Measurements from ENCODE around the gene DDOST.

The DDOST gene

DNA sequence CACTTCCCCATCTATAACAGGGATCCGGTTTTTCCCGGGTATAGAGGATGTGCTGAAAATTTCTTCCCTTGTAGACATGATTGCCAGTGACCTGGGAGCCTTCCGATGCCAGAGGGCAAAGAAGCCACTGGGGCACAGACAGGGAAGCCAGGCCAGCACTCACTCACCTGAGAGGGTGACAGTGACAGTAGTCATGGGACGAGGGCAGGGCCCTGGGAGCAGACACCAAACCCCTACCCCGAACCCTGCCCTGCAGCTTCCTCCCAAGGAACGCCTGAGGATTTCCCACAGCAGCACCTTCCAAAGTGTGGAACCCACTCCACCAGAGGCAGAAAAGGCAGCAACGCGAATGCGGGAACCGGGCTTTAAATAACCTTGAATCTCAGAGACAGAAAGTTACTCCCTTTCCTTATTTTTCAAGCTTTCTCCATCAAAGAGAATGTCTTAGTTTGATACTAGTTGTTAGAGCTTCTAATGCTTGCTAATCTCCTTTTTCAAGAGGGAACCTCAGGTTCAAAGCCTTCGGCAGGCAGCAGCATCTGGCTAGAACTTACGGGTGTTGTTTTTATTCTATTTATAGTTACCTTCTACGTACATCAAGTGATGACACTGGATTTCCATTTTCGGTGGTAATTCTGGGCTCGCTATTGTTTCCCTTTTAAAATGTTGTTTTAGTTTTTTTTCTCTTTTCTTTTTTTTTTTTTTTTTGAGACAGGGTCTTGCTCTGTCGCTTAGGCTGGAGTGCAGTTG lies 2.8 kb downstream of the DDOST start:
- no peak for DNase-seq (ENCODE audit: low read depth)
- H3K4me3 ChIP-seq (ENCODE audit: control insufficient read depth, low read depth, low read length) = no peak overlapping the region
- TF ChIP-seq, protein P1, sequence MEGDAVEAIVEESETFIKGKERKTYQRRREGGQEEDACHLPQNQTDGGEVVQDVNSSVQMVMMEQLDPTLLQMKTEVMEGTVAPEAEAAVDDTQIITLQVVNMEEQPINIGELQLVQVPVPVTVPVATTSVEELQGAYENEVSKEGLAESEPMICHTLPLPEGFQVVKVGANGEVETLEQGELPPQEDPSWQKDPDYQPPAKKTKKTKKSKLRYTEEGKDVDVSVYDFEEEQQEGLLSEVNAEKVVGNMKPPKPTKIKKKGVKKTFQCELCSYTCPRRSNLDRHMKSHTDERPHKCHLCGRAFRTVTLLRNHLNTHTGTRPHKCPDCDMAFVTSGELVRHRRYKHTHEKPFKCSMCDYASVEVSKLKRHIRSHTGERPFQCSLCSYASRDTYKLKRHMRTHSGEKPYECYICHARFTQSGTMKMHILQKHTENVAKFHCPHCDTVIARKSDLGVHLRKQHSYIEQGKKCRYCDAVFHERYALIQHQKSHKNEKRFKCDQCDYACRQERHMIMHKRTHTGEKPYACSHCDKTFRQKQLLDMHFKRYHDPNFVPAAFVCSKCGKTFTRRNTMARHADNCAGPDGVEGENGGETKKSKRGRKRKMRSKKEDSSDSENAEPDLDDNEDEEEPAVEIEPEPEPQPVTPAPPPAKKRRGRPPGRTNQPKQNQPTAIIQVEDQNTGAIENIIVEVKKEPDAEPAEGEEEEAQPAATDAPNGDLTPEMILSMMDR (conservative IDR thresholded peaks at IDR 0.05; ENCODE audit: control insufficient read depth, insufficient read depth, low read depth, low read length) = no peak

DNA sequence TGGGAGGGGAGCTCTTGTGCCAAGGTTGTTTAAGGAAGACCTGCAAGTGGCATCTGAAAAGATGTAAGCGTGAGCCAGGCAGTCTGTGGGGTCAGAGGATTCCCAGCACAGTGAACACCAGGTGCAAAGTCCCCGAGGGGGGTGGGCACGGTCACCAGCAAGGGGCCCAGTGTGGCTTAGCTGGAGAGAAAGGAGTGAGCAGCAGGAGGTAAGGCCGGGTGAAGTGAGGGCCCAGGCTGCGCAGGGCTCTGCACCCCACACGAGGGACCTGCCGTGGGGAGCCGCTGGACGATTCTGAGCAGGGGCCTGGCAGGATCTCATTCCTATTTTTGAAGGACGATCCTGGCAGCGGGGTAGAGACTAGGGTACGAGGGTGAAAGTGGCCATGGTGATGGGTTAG lies 4.1 kb downstream of the DDOST start:
- TF ChIP-seq, protein P1 (conservative IDR thresholded peaks at IDR 0.05; ENCODE audit: control insufficient read depth, insufficient read depth, low read depth, low read length) = no peak
- no peak overlapping the region for H3K4me3 ChIP-seq (ENCODE audit: control insufficient read depth, low read depth, low read length)
- DNase-seq (ENCODE audit: low read depth) = no peak

DNA sequence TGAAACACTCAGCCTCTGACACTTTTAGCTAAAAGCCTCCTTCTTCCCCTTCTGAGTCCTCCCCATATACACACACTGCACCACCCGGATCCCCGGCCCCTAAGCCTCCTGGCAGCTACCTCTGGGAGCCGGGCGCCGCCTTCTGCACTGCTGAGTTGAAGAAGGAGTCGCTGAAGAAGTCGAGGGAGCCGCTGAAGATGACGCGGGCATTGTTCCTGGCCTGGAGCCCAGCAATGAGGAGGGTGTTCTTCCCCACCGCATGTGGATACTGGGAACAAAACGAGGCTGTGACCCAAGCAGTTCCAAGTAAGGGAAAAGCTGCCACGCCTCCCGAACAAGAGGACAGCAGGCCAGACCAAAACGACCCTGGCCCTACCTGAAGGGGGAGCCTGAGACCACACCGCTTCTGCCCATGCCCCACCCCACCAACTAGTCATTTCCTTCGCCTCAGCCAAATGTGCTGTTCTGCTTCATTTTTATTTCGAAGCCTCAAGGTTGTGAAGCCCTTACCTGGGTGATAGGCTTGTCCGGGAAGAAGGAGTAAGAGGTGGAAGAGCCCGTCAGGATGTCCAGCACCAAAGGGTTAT lies 7.0 kb downstream of the DDOST start:
- DNase-seq (ENCODE audit: low read depth) = peak; percentile 83
- TF ChIP-seq, protein P1 (conservative IDR thresholded peaks at IDR 0.05; ENCODE audit: control insufficient read depth, insufficient read depth, low read depth, low read length) = no peak
- no peak overlapping the region for H3K4me3 ChIP-seq (ENCODE audit: control insufficient read depth, low read depth, low read length)

DNA sequence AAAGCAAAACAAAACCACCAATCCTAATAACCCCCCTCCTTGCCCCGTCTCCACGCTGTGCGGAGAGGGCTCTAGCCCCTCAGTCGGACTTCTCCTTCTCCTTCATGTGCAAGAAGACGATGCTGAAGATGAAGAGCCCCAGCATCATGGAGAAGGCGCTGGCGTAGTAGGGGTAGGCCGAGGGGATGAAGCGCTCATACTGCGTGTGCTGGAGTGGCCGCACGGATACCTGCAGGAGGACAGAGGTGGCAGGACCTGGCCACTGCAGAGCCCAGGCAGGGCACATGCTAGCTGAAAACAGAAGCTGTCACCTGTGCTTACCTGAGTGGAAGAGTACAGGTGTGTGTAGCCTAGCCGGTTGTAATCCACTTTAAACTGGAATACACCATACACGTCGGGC lies 8.9 kb downstream of the DDOST start:
- no peak overlapping the region for H3K4me3 ChIP-seq (ENCODE audit: control insufficient read depth, low read depth, low read length)
- DNase-seq (ENCODE audit: low read depth) = no peak
- TF ChIP-seq, protein P1 (conservative IDR thresholded peaks at IDR 0.05; ENCODE audit: control insufficient read depth, insufficient read depth, low read depth, low read length) = no peak

DNA sequence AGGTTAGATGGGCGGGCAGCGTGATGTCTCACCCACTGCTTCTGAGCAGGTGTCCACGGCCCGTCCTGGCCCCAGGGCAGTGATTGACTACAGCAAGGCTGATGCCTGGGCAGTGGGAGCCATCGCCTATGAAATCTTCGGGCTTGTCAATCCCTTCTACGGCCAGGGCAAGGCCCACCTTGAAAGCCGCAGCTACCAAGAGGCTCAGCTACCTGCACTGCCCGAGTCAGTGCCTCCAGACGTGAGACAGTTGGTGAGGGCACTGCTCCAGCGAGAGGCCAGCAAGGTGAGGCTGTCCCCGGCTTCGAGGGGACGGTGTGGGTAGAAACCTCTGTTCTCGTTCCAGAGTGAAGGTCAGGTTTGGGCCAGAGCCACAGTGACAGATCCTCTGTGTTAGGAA lies 12.2 kb downstream of the DDOST start:
- TF ChIP-seq, protein P1 (conservative IDR thresholded peaks at IDR 0.05; ENCODE audit: control insufficient read depth, insufficient read depth, low read depth, low read length) = no peak
- no peak overlapping the region for H3K4me3 ChIP-seq (ENCODE audit: control insufficient read depth, low read depth, low read length)

DNA sequence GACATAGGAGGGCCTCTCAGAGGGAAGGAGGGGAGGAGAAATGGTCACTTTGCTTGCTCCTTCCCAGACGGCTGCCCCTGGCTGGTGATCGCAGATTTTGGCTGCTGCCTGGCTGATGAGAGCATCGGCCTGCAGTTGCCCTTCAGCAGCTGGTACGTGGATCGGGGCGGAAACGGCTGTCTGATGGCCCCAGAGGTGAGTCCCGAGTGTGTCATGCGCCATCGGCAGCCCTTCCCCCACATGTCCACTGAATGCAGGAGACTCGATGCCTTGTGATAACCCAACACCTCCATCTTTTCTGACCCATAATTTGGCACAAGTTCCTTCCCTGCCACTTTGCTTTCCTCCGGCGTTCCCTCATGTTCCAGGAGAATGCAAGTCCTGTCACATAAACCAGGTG lies 12.7 kb downstream of the DDOST start:
- TF ChIP-seq, protein P1 (conservative IDR thresholded peaks at IDR 0.05; ENCODE audit: control insufficient read depth, insufficient read depth, low read depth, low read length) = no peak
- H3K4me3 ChIP-seq (ENCODE audit: control insufficient read depth, low read depth, low read length) = no peak overlapping the region
- DNase-seq (ENCODE audit: low read depth) = no peak

More for the DNA sequence above, 12.2 kb downstream of the DDOST start:
- DNase-seq (ENCODE audit: low read depth) = no peak

All from fibroblast of mammary gland (primary cell).